Breast epithelium (tissue), 4 donors: ENCODE results near the gene CACNA2D3. TPM values are rescaled to one million over a fixed set of nuclear protein-coding genes. Genes with fewer than 3 reads are reported as not detected.
A peak's percentile ranks its signal among the peaks of the same experiment; 100 is the strongest.

ENCODE experiments used
- DNase-seq, 2 donors: peaks; one replicate each; pipeline ENCODE4 v3.0.0-alpha.2; 2019; ENCODE audit warnings: low spot score in 2 of 2
- H3K27ac ChIP-seq, 2 donors: fragments of 200-600 bp; sonication (generic) in 1 of 2; one replicate each; pipeline ENCODE4 v1.5.1; 2016 to 2019; ENCODE audit warnings: mild to moderate bottlenecking in 1 of 2
- H3K27me3 ChIP-seq, 2 donors: fragments of 200-600 bp; sonication (generic) in 1 of 2; one replicate each; pipeline versions ENCODE4 v1.5.1 to v1.6.0; 2017 to 2019; ENCODE audit warnings: control low read depth in 1 of 2, mild to moderate bottlenecking in 1 of 2
- H3K36me3 ChIP-seq: fragments of 200-600 bp; one replicate; pipeline ENCODE4 v1.5.1; 2019
- H3K4me1 ChIP-seq, 2 donors: fragments of 200-600 bp; sonication (generic); one replicate each; pipeline ENCODE4 v1.5.1; 2016 to 2019; ENCODE audit warnings: control low read depth in 1 of 2
- H3K4me3 ChIP-seq, 3 donors: fragments of 200-600 bp; sonication (generic); 1 replicate in 2 of 3; 2 replicates in 1 of 3; pipeline ENCODE4 v1.5.1; 2016 to 2019; ENCODE audit warnings: mild to moderate bottlenecking in 3 of 3, moderate library complexity in 2 of 3
- H3K9me3 ChIP-seq, 2 donors: fragments of 200-600 bp; sonication (generic) in 1 of 2; one replicate each; pipeline ENCODE4 v1.5.1; 2016 to 2019; ENCODE audit warnings: control low read depth in 1 of 2
- POLR2A ChIP-seq: fragments of 450-650 bp; IDR thresholded peaks from one replicate; pipeline ENCODE4 v1.6.1; 2016; ENCODE audit warnings: antibody characterized with exemption, mild to moderate bottlenecking, moderate library complexity
- POLR2AphosphoS5 ChIP-seq, 3 donors: sonication (generic); formaldehyde crosslinking; IDR thresholded peaks; one replicate each; pipeline ENCODE4 v1.6.1; 2017; ENCODE audit warnings: antibody characterized with exemption in 3 of 3
- intact Hi-C: fragments of 100-400 bp; cut with DNase I; formaldehyde crosslinking; loops from one replicate; pipeline ENCODE4 v1.15.1; 2023; ENCODE audit warnings: low total_unique reads
- total RNA-seq, 3 donors: library from RNA; depleted of rRNA; stranded (reverse); fragments of >200 nt; gene quantifications; one replicate each; pipeline ENCODE4 v1.1.0, GENCODE V29; 2016
- TF ChIP-seq, protein P1 (sequence below), 3 donors: fragments of 450-650 bp; IDR thresholded peaks; one replicate each; pipeline ENCODE4 v1.5.1; 2016 to 2017; ENCODE audit warnings: antibody characterized with exemption in 3 of 3, mild to moderate bottlenecking in 3 of 3, moderate library complexity in 3 of 3

CACNA2D3 gene
- total RNA-seq, 3 donors from 2014 or later: 0.59 to 3.4 (median 2.3) TPM

DNA sequence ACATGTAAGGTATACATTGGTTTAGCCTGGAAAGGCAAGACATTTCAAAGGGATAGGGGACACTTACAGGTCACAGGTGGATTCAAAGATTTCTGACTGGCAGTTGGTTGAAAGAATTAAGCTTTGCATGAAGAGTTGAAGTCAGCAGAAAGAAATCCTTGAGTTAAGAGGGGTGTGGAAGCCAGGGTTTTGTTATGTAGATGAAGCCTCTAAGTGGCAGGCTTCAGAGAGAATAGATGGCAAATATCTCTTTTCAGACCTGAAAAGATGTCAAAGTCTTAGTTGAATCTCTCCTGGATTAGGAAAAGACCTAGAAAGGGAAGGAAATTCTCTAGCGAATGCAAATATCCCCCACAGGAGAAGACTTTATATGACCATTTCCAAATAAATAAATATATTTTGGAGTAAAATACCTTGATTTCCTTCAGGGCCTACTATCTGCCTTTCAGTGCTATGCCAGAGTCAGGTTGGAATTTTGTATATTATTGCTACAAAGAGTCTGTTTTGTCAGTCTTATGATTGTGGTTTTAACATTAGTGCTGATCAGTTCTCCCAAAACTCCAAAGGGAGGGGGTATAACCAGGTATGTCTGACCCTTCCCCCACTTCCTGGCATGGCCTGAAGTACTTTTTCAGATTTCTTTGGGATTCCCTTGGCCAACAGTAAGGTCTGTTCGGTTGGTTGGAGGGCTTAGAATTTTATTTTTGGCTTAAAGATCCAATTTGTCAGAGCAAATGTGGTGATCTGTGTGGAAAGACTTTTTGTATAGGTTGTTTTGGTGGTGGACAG lies 519.1 kb downstream of the CACNA2D3 start:
- no peak for DNase-seq
- H3K4me1 ChIP-seq: peaks cover 5% of the 10 kb centered on the region in 2 donors

DNA sequence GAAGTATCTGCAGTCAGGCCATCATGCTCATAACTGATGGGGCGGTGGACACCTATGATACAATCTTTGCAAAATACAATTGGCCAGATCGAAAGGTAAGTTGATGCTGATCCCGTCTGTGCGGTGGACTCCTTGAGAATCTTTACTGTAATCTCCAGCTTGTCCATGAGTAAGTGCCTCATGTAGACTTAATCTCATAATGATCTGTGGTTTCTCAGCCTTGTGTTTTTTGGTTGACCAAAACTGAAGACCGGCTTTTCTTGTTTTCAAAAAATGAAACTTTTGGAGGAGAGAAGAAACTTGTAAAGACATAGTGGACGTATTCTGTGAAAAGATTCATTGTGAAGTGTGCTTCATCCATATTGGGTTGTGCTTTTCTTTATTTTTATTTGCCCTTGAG lies 519.8 kb downstream of the CACNA2D3 start:
- peaks cover 0 to 2% of the 10 kb centered on the region in 2 donors for H3K9me3 ChIP-seq
- H3K27ac ChIP-seq: peak overlapping the region in 1 of 2 donors; percentile 32
- no peak for DNase-seq
- H3K27me3 ChIP-seq: no peaks in the 10 kb centered on the region
- TF ChIP-seq POLR2A: no peak
- TF ChIP-seq POLR2AphosphoS5 (IDR thresholded peaks at IDR 0.05): no peak
- TF ChIP-seq, protein P1, sequence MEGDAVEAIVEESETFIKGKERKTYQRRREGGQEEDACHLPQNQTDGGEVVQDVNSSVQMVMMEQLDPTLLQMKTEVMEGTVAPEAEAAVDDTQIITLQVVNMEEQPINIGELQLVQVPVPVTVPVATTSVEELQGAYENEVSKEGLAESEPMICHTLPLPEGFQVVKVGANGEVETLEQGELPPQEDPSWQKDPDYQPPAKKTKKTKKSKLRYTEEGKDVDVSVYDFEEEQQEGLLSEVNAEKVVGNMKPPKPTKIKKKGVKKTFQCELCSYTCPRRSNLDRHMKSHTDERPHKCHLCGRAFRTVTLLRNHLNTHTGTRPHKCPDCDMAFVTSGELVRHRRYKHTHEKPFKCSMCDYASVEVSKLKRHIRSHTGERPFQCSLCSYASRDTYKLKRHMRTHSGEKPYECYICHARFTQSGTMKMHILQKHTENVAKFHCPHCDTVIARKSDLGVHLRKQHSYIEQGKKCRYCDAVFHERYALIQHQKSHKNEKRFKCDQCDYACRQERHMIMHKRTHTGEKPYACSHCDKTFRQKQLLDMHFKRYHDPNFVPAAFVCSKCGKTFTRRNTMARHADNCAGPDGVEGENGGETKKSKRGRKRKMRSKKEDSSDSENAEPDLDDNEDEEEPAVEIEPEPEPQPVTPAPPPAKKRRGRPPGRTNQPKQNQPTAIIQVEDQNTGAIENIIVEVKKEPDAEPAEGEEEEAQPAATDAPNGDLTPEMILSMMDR (IDR thresholded peaks at IDR 0.05): no peak
- H3K4me3 ChIP-seq: no peak overlapping the region
- H3K4me1 ChIP-seq: peaks cover 5% of the 10 kb centered on the region in 2 donors
- no peaks in the 10 kb centered on the region for H3K36me3 ChIP-seq
- intact Hi-C loops: no loop called here

More for the DNA sequence above, 519.1 kb downstream of the CACNA2D3 start:
- no peak overlapping the region for H3K4me3 ChIP-seq
- H3K36me3 ChIP-seq: no peaks in the 10 kb centered on the region
- TF ChIP-seq POLR2A: no peak
- TF ChIP-seq, protein P1 (IDR thresholded peaks at IDR 0.05): no peak
- no peak for TF ChIP-seq POLR2AphosphoS5 (IDR thresholded peaks at IDR 0.05)
- no peaks in the 10 kb centered on the region for H3K27me3 ChIP-seq
- H3K27ac ChIP-seq: peak overlapping the region in 1 of 2 donors; percentile 32
- intact Hi-C loops: no loop called here
- no peaks in the 10 kb centered on the region for H3K9me3 ChIP-seq

DNA sequence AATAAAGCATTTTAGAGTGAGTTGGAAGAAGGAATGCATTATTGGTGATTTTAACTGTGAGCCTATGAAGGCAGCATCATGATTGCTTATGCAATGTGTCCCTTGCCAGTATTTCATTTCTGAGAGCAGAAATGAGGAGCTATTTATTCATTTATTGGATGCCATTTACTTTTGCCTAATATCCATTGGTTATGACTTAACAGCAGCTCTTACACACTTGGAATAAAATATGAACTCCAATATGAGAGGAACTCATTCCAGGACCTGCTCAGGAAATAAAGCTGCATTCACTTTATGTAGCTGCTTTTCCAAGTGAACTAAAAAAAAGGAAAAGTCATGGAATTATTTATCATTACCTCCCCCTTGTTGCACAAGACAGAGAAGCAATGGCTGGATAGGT lies 525.4 kb downstream of the CACNA2D3 start:
- no peaks in the 10 kb centered on the region for H3K36me3 ChIP-seq
- H3K27ac ChIP-seq: no peak overlapping the region
- no peak overlapping the region for H3K4me3 ChIP-seq
- TF ChIP-seq, protein P1 (IDR thresholded peaks at IDR 0.05): no peak
- no peak for TF ChIP-seq POLR2AphosphoS5 (IDR thresholded peaks at IDR 0.05)
- TF ChIP-seq POLR2A: no peak
- peaks cover 0 to 4% of the 10 kb centered on the region in 2 donors for H3K9me3 ChIP-seq
- DNase-seq: no peak
- H3K27me3 ChIP-seq: no peaks in the 10 kb centered on the region
- intact Hi-C loops: no loop called here
- no peaks in the 10 kb centered on the region for H3K4me1 ChIP-seq

DNA sequence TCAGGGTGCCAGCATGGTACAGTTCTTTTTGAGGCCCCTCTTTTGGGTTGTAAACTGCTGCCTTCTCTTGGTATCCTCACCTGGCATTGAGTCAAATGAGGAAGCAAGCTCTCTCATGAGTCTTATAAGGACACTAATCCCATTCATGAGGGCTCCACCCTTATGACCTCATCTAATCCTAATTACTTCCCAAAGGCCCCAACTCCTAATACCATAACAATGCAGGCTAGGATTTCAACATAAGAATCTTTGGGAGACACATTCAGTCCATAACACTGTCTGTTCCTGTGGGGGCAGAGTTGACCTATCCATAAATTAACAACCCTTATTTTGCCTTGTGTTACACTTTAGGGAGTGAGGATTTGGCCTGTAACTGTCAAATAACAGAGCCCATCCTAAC lies 527.2 kb downstream of the CACNA2D3 start:
- peaks cover 0 to 4% of the 10 kb centered on the region in 2 donors for H3K9me3 ChIP-seq
- no peak overlapping the region for H3K27ac ChIP-seq
- H3K27me3 ChIP-seq: no peaks in the 10 kb centered on the region
- intact Hi-C loops: no loop called here
- H3K36me3 ChIP-seq: no peaks in the 10 kb centered on the region
- TF ChIP-seq POLR2AphosphoS5 (IDR thresholded peaks at IDR 0.05) (no peak), POLR2A (no peak)
- TF ChIP-seq, protein P1 (IDR thresholded peaks at IDR 0.05): no peak
- H3K4me1 ChIP-seq: no peaks in the 10 kb centered on the region
- no peak for DNase-seq
- H3K4me3 ChIP-seq: no peak overlapping the region

DNA sequence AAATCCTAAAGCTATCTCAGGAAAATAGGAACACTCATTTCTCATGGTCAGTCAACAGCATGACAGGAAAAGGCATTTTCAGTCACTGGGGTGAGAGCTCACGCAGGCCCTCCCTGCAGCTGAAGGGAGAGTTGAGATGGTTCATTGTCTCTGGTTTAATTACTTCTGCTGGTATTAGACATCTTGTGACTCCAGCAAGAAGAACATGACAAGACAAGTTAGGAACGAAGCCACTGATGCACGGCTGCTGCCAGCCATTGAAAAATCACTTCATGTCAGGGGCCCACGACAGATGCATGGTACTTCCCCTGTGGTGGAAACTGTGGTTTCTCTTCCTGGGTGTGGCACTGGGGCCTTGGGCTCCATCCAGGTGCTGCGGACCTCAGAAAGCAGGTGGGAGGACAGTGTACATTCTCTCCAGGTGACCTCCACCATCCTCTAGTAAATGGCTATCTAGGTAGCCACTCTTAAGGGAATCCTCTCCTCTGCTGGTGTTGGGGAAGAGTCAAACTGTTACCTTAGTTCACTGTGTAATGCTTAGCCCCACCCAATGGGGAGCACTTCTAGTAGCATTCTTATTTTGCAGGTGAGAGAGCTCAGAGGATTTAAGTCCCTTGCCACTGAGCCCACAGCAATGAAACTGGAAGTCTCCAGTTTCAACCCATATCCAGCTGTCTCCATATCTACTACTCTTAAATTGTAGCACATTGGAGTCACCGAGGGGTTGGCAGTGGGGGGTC lies 531.3 kb downstream of the CACNA2D3 start:
- Histone ChIP-seq H3K27me3 (no peaks in the 10 kb centered on the region), H3K27ac (peak overlapping the region; percentile 43 to 51), H3K36me3 (no peaks in the 10 kb centered on the region), H3K4me1 (no peaks in the 10 kb centered on the region), H3K9me3 (no peaks in the 10 kb centered on the region), H3K4me3 (no peak overlapping the region)
- intact Hi-C loops: loop anchor here (5.0 kb wide), 1 partner anchor 529 kb away; no protein-coding TSS in a partner anchor
- TF ChIP-seq POLR2A (no peak), POLR2AphosphoS5 (IDR thresholded peaks at IDR 0.05) (no peak)
- TF ChIP-seq, protein P1 (IDR thresholded peaks at IDR 0.05): no peak
- peak in 1 of 2 donors; percentile 52 for DNase-seq
